ENCODE results near the gene TUBGCP2.
"Not testable (repeated sequence)": the region's sequence is repeated elsewhere in the genome, so short reads cannot be mapped to it uniquely, and the experiment has no call there.

The TUBGCP2 gene

DNA sequence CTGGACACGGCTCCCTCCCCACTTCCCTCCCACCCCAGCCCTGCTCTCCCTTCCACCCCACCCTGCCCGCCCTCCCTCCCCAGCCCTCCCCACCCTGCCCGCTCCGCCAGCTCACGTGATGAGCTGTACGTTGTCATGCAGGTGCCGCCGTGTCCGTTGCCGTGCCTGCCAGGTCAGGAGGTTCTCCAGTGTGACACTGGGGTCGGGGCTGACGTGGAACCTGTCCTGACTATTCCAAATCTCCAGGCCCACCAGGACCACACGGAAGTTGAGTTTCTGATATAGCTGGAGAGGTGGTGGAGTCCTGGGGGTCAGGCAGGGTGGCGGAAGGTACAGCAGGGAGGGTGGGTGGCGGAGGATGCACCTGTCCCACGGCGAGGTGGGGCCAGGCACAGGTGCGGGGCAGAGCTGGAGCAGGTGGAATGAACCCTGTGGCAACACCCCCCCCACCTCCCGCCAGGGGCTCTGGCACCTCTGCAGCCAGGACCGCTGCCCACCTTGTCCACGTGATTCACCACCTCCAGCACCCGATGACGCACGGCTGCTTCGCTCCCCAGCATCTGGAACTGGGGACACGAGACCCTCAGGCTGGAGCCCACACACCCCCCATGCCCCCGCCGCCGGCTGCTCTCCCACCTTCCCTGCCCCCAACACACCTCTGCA is 36.2 kb downstream of the TUBGCP2 start:
- DNase-seq (ENCODE audit: low read depth): no peak

GRCh38 chr10:133271521-133272300 is 37.0 kb downstream of the TUBGCP2 start:
- no peak overlapping the region for H3K4me3 ChIP-seq (ENCODE audit: low read depth, low read length)
- no peak for DNase-seq (ENCODE audit: low read depth)

More for the DNA sequence above, 36.2 kb downstream of the TUBGCP2 start:
- no peak overlapping the region for H3K4me3 ChIP-seq (ENCODE audit: low read depth, low read length)

- H3K4me3 ChIP-seq (ENCODE audit: low read depth, low read length): no peak overlapping the region
- no peak for DNase-seq (ENCODE audit: low read depth)
Observed at GRCh38 chr10:133270773-133271297, 37.8 kb downstream of the TUBGCP2 start.

DNA sequence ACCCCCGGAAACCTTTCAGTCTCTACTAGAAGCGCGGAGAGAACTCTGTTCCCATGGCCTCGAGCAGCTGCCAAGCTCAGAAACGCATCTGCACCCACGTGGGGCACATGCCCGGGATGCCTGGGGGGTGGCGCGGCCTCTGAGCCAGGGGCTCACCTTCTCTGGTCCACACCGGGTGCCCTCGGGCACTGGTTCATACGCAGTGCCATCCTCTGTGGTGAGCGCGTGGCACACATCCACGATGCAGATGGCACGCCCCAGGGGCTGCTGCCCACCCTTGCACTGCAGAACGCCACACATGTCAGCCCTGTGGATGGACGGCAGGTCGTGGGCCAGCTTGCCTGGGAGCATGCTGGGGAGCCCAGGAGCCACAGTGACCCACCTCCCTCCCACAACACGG is 38.5 kb downstream of the TUBGCP2 start:
- no peak overlapping the region for H3K4me3 ChIP-seq (ENCODE audit: low read depth, low read length)
- DNase-seq (ENCODE audit: low read depth): no peak

DNA sequence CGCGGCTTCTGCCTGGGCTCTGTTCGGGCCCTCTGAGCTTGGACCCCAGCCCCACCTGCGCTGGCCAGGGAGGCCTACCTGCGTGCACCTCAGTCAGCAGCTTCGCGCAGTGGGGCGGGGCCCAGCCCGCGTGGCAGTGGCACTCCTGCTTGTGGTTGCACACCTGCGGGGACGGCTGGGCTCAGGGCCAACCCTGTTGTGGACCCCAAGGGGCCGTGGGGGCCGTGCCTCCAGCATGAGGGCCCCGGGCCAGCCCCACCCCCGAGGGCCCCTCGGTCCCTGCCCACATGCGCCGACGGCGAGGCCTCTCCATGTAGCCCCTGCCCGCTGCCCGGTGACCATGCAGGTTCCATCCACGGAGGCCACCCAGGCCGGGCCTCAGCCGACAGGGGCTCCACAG is 39.3 kb downstream of the TUBGCP2 start:
- no peak overlapping the region for H3K4me3 ChIP-seq (ENCODE audit: low read depth, low read length)
- no peak for DNase-seq (ENCODE audit: low read depth)

DNA sequence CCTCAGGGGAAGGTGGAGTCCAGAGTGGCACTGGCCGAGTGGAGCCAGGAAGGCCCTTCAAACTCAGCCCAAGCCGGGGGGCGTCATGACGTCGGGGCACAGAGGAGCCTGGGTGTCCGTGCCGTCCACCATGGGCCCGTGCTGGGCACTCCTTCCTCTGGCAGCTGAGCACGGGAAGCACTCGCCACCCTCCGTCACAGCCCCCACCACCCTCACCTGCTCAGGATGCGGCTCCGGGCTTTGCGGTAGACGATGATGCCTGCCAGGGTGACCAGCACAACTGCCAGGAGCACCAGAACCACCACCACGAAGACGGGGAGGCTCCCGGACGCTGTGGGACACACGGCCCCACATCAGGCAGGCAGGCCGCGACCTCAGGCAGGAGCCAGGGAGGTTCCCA is 40.1 kb downstream of the TUBGCP2 start:
- no peak for DNase-seq (ENCODE audit: low read depth)

GRCh38 chr10:133267829-133268228 is 40.8 kb downstream of the TUBGCP2 start:
- no peak overlapping the region for H3K4me3 ChIP-seq (ENCODE audit: low read depth, low read length)

More for the DNA sequence above, 40.1 kb downstream of the TUBGCP2 start:
- no peak overlapping the region for H3K4me3 ChIP-seq (ENCODE audit: low read depth, low read length)

DNA sequence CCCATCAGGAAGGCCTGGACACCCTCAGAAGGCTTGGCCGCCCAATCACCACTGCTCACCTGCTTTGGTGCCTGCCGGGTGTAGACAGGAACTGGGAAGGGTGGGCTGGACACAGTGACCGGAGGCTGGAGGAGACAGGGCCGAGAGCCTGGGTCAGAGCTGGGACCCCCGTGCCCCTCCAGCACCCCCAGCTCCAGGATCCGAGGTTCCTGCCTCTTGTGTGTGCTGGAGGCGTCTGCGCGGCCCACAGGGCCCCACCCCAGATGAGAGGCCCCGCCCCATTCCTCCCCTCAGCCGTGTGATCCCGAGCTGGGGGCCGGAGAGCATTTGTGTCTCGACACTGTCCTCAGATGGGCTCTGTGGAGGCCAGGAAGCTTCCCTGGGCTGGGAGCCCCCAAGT is 41.4 kb downstream of the TUBGCP2 start:
- no peak for DNase-seq (ENCODE audit: low read depth)
- no peak overlapping the region for H3K4me3 ChIP-seq (ENCODE audit: low read depth, low read length)

More at GRCh38 chr10:133267829-133268228, 40.8 kb downstream of the TUBGCP2 start:
- no peak for DNase-seq (ENCODE audit: low read depth)

- no peak for DNase-seq (ENCODE audit: low read depth)
- H3K4me3 ChIP-seq (ENCODE audit: low read depth, low read length): no peak overlapping the region
Observed at GRCh38 chr10:133266056-133266795, 42.4 kb downstream of the TUBGCP2 start.

GRCh38 chr10:133265052-133265451 is 43.6 kb downstream of the TUBGCP2 start:
- H3K4me3 ChIP-seq (ENCODE audit: low read depth, low read length); DNase-seq (ENCODE audit: low read depth): not testable (repeated sequence)

GRCh38 chr10:133264461-133264860 is 44.2 kb downstream of the TUBGCP2 start:
- no peak overlapping the region for H3K4me3 ChIP-seq (ENCODE audit: low read depth, low read length)
- DNase-seq (ENCODE audit: low read depth): no peak

DNA sequence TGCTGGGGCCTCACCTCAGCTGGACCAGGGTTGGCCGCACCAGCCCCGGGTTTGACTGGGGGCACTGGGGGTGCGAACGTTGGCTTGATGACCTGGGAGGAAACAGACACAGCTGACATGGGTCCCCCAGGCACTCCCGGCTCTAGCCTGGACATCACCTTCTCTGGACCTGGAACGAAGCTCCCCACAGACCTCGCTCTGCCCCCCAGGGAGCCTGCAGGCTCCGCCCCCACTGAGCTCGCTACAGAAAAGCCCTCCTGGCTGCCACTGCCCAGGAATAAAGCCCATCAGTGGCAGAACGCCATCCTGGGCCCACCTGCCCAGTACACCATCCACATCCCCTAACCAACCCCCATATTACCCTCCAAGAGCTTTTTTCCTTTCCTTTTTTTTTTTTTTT is 45.0 kb downstream of the TUBGCP2 start:
- no peak overlapping the region for H3K4me3 ChIP-seq (ENCODE audit: low read depth, low read length)
- DNase-seq (ENCODE audit: low read depth): no peak

GRCh38 chr10:133262696-133263095 is 46.0 kb downstream of the TUBGCP2 start:
- no peak for DNase-seq (ENCODE audit: low read depth)
- peak overlapping the region; percentile 43 for H3K4me3 ChIP-seq (ENCODE audit: low read depth, low read length)

GRCh38 chr10:133261726-133262325 is 46.8 kb downstream of the TUBGCP2 start:
- DNase-seq (ENCODE audit: low read depth): no peak
- peak overlapping the region; percentile 49 for H3K4me3 ChIP-seq (ENCODE audit: low read depth, low read length)

DNA sequence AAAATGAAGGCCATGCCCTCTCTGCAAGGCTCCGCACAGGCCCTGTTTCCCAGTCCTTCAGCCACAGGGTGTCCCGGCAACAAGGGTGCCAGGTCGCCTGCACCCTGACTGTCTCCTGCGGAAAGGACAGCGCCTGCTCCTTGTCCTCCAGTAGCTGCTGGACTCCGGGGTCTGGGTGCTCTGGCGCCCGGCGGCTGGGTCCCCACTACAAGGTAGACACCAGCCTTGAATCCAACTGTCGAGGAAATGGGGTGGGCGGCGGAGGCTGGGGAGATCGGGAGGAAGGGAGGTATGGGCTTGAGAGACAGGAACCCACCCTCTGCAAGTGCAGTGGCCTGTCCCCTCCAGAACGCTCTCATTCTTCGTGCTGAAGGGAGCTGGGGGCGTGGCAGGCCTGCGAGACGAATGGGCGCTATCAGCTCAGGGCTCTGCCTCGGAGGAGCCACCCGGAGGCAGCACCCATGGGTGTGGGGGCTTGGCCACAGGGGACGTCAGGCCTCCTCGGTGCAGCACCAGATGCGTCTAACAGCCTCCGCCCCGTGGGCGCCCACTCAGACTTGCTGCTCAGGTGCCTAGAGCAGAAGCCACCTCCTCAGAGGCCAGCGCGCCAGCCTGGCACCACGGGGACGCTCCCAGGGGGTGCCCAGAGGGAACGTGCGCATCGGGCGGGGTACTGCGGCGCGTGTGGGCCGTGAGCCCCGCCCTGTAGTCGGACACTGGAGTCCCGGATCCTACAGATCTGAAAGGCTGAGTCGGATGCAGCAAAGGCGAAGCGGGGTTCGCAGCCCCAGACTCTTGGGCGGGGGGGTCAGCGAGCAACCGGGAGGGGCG is 47.6 kb downstream of the TUBGCP2 start:
- H3K4me3 ChIP-seq (ENCODE audit: low read depth, low read length): peak overlapping the region; percentile 49
- DNase-seq (ENCODE audit: low read depth): no peak

- H3K4me3 ChIP-seq (ENCODE audit: low read depth, low read length): no peak overlapping the region
- no peak for DNase-seq (ENCODE audit: low read depth)
Observed at GRCh38 chr10:133259602-133259989, 49.1 kb downstream of the TUBGCP2 start.

DNA sequence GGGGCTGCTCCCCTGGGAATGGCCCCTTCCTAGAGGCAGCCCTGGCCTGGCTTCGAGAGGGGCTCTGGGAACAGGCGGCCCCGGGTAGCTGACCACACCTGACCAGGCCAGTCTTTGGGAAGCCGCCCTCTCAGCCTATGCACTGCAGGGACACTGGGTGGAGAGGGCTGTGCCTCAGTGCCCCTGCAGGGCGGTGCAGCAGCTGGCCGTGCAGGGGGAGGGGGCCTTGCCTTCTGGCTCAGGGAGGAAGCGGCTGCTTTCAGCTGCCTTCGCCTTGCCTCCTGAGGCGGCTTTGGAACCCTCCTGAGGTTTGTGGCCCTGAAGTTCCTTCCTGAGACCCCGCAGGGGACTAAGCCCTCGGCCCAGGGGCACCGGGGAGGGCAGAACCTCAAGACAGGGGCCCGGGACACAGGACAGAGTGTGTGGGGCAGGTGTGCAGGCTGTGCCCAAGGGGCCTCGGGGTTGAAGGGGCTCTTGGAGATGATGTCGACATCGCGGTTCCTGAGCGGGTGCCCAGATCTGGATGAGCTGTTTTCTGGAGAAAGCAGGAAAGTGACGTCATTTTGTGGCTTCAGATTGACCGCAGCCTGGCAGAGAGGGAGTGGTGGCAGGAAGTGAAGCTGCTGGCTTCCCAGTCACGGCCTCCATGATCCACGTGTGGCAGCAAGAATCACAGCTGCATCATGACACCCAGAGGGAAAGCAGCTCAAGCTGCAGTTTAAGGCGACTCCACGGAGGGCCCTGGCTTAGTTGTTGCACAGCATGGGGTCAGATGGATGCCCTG is 49.7 kb downstream of the TUBGCP2 start:
- no peak overlapping the region for H3K4me3 ChIP-seq (ENCODE audit: low read depth, low read length)

More for the DNA sequence above, 49.7 kb downstream of the TUBGCP2 start:
- DNase-seq (ENCODE audit: low read depth): peak; percentile 98

Data from skeletal muscle cell (primary cell).